Gastroesophageal sphincter (tissue), 3 donors: Measurements from ENCODE around the gene MACF1.

Source experiments
- EP300 ChIP-seq: sonication (generic); formaldehyde crosslinking; IDR thresholded peaks from one replicate; pipeline ENCODE4 v1.6.1; 2017; ENCODE audit warnings: antibody characterized with exemption, mild to moderate bottlenecking
- POLR2A ChIP-seq, 2 donors: fragments of 450-650 bp; IDR thresholded peaks; one replicate each; pipeline ENCODE4 v1.6.1; 2017; ENCODE audit warnings: antibody characterized with exemption in 2 of 2, mild to moderate bottlenecking in 2 of 2, moderate library complexity in 1 of 2
- POLR2AphosphoS5 ChIP-seq: sonication (generic); formaldehyde crosslinking; IDR thresholded peaks from one replicate; pipeline ENCODE4 v1.6.1; 2017; ENCODE audit warnings: antibody characterized with exemption
- TF ChIP-seq, protein P1 (sequence below), 4 experiments: fragments of 200-600 bp in 2 of 4; fragments of 450-650 bp in 2 of 4; sonication (generic) in 1 of 4; IDR thresholded peaks; one replicate each; pipeline ENCODE4 v1.5.1; 2017 to 2019; ENCODE audit warnings: antibody characterized with exemption in 4 of 4, mild to moderate bottlenecking in 2 of 4, moderate library complexity in 2 of 4

DNA sequence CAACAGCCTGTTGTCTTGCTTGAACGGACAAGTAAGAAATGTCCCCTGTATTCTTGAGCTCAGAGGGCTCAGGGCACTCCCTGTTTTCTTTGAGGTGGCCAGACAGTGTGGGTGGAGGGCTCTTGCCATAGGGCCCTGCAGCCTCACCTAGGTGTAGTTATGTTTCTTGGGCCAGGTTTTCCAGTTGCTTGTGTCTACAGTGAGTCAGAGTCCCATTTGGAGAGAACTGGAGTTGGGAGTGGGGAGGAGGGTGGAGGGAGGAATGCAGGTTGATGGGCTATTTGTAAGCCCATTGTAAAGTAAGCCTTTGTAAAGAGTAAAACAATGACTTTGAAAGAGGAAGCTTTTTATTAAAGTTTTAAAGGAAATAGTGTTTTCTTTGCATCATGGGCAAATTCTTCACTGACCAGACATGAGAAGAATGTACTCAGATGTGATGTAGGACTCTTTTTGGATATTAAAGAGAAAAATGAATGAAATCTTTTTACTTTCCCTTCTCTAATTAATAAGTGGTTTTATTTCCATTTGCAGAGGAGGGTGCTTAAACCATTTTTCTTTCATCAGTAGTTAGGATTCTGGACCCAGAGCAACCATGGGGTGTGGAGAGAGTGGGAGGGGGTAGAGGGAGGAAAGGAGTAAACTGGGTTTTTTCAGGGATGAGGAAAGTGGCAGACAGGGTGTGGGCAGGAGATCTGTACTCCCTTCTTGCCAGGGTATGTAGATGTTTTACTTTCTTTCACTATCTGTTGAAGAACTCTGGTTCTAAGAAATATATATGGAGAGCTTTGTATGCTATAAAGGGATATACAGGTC is 45.1 kb upstream of the MACF1 start:
- TF ChIP-seq POLR2AphosphoS5 (no peak), EP300 (no peak), POLR2A (IDR thresholded peaks at IDR 0.05) (no peak)
- TF ChIP-seq, protein P1, sequence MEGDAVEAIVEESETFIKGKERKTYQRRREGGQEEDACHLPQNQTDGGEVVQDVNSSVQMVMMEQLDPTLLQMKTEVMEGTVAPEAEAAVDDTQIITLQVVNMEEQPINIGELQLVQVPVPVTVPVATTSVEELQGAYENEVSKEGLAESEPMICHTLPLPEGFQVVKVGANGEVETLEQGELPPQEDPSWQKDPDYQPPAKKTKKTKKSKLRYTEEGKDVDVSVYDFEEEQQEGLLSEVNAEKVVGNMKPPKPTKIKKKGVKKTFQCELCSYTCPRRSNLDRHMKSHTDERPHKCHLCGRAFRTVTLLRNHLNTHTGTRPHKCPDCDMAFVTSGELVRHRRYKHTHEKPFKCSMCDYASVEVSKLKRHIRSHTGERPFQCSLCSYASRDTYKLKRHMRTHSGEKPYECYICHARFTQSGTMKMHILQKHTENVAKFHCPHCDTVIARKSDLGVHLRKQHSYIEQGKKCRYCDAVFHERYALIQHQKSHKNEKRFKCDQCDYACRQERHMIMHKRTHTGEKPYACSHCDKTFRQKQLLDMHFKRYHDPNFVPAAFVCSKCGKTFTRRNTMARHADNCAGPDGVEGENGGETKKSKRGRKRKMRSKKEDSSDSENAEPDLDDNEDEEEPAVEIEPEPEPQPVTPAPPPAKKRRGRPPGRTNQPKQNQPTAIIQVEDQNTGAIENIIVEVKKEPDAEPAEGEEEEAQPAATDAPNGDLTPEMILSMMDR (IDR thresholded peaks at IDR 0.05): no peak
